Thyroid gland (tissue), 4 donors: ENCODE measurements around the gene ACSM2B.
A peak's percentile ranks its signal among the peaks of the same experiment; 100 is the strongest.
"Not testable (repeated sequence)": the region's sequence is repeated elsewhere in the genome, so short reads cannot be mapped to it uniquely, and the experiment has no call there.

Experiments used
- CTCF ChIP-seq, 6 experiments: fragments of 200-600 bp in 3 of 6; fragments of 450-650 bp in 3 of 6; sonication (generic) in 3 of 6; IDR thresholded peaks; one replicate each; pipeline ENCODE4 v1.5.1; 2016 to 2019; ENCODE audit warnings: antibody characterized with exemption in 6 of 6, mild to moderate bottlenecking in 2 of 6, inconsistent platforms in 1 of 6, moderate library complexity in 1 of 6
- POLR2A ChIP-seq, 2 donors: fragments of 450-650 bp; IDR thresholded peaks; one replicate each; pipeline ENCODE4 v1.6.1; 2017; ENCODE audit warnings: antibody characterized with exemption in 2 of 2, mild to moderate bottlenecking in 2 of 2, moderate library complexity in 1 of 2

DNA sequence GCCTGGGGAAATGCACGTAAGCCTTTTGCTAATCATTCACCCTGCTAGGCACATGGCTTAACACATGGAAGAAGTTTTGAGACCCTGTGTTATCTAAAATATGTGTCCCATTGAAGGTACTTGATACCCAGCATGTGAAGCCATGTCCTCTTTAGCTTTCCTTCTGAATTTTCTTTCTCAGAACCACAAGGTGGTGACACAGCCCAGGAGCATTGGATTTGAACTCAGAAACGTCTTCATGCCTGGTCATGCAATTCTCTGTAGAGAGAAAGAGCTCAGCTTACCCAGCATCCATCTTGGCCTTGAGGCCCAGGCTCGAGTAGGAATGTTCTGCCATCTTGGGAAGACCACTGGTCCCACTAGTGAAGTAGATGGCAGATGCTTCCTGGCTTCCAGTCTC lies 22.7 kb downstream of the ACSM2B start:
- not testable (repeated sequence) for TF ChIP-seq POLR2A (IDR thresholded peaks at IDR 0.05)
- peak in 1 of 6 experiments; percentile 25 for TF ChIP-seq CTCF (IDR thresholded peaks at IDR 0.05)
